ENCODE measurements around the gene ST6GALNAC6.
A peak's percentile ranks its signal among the peaks of the same experiment; 100 is the strongest.

The ST6GALNAC6 gene

GRCh38 chr9:127899128-127899943, at the start of gene ST6GALNAC6:
TSS of gene ST6GALNAC6 (minus strand) at chr9:127899603. CDS start at chr9:127897981, 1,622 bp downstream.
- peak; percentile 95 for DNase-seq (ENCODE audit: low spot score)

- DNase-seq (ENCODE audit: low spot score) = no peak
Observed at GRCh38 chr9:127947841-127948710, 48.7 kb upstream of the ST6GALNAC6 start.

GRCh38 chr9:127946728-127947127, 47.3 kb upstream of the ST6GALNAC6 start:
- no peak for DNase-seq (ENCODE audit: low spot score)

- DNase-seq (ENCODE audit: low spot score) = no peak
Observed at GRCh38 chr9:127945942-127946341, 46.5 kb upstream of the ST6GALNAC6 start.

GRCh38 chr9:127945338-127945737, 45.9 kb upstream of the ST6GALNAC6 start:
- no peak for DNase-seq (ENCODE audit: low spot score)

GRCh38 chr9:127944586-127945218, 45.3 kb upstream of the ST6GALNAC6 start:
- no peak for DNase-seq (ENCODE audit: low spot score)

- peak; percentile 90 for DNase-seq (ENCODE audit: low spot score)
Observed at GRCh38 chr9:127943731-127944144, 44.3 kb upstream of the ST6GALNAC6 start.

GRCh38 chr9:127943011-127943662, 43.7 kb upstream of the ST6GALNAC6 start:
- no peak for DNase-seq (ENCODE audit: low spot score)

- peak; percentile 82 for DNase-seq (ENCODE audit: low spot score)
Observed at GRCh38 chr9:127942216-127943010, 43.0 kb upstream of the ST6GALNAC6 start.

- DNase-seq (ENCODE audit: low spot score) = no peak
Observed at GRCh38 chr9:127941961-127942215, 42.5 kb upstream of the ST6GALNAC6 start.

- no peak for DNase-seq (ENCODE audit: low spot score)
Observed at GRCh38 chr9:127941062-127941960, 41.9 kb upstream of the ST6GALNAC6 start.

- DNase-seq (ENCODE audit: low spot score) = no peak
Observed at GRCh38 chr9:127940593-127940992, 41.2 kb upstream of the ST6GALNAC6 start.

GRCh38 chr9:127938298-127938690, 38.9 kb upstream of the ST6GALNAC6 start:
- DNase-seq (ENCODE audit: low spot score) = no peak

GRCh38 chr9:127937388-127938297, 38.2 kb upstream of the ST6GALNAC6 start, which contains the start of gene DPM2:
TSS of gene DPM2 (minus strand) at chr9:127937854. CDS start at chr9:127937820, 34 bp downstream.
- DNase-seq (ENCODE audit: low spot score) = peak; percentile 93

GRCh38 chr9:127937056-127937387, 37.6 kb upstream of the ST6GALNAC6 start:
- no peak for DNase-seq (ENCODE audit: low spot score)

GRCh38 chr9:127936347-127936852, 37.0 kb upstream of the ST6GALNAC6 start:
- DNase-seq (ENCODE audit: low spot score) = no peak

GRCh38 chr9:127935765-127936221, 36.4 kb upstream of the ST6GALNAC6 start:
- DNase-seq (ENCODE audit: low spot score) = no peak

GRCh38 chr9:127934986-127935385, 35.6 kb upstream of the ST6GALNAC6 start:
- DNase-seq (ENCODE audit: low spot score) = no peak

GRCh38 chr9:127934248-127934647, 34.8 kb upstream of the ST6GALNAC6 start:
- DNase-seq (ENCODE audit: low spot score) = no peak
